SKM-1 (cell line): ENCODE data around the gene AGAP5.
"Not testable (repeated sequence)": the region's sequence is repeated elsewhere in the genome, so short reads cannot be mapped to it uniquely, and the experiment has no call there.

ENCODE experiments used
- DNase-seq: peaks from one replicate; lab custom pipeline; 2025; ENCODE audit not compliant: unreplicated experiment; lab: John Stamatoyannopoulos, UW

AGAP5 gene

DNA sequence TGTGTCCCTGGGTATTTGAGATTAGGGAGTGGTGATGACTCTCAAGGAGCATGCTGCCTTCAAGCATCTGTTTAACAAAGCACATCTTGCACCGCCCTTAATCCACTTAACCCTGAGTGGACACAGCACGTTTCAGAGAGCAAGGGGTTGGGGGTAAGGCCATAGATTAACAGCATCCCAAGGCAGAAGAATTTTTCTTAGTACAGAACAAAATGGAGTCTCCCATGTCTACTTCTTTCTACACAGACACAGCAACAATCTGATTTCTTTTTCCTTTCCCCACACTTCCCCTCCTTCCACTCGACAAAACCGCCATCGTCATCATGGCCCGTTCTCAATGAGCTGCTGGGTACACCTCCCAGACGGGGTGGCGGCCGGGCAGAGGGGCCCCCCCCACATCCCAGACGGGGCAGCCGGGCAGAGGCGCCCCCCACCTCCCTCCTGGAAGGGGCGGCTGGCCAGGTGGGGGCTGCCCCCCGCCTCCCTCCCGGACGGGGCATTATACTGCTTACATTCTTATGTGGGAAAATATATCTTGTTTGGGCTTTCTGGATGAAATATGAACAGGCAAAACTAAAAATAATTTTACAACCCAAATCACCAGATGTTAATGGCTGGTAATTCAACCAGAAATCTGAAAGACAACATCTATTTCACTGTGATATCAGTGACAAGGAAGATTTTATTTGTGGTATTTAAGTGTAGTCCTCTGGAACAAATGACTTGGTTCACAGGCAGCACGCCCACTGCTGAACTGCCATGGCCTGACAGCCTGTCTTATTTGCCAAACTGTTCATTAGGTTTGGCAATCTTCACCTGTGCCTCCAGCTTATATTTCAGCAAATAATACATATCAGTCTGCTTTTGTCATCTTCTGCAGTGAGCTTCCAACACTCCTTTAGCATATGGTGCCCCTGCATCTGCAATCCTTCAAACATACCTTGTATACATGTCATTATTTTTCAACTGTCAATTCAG is 17.6 kb upstream of the AGAP5 start:
- DNase-seq, result not testable (repeated sequence)

GRCh38 chr10:73714483-73714882 is 16.6 kb upstream of the AGAP5 start:
- DNase-seq, result not testable (repeated sequence)

DNA sequence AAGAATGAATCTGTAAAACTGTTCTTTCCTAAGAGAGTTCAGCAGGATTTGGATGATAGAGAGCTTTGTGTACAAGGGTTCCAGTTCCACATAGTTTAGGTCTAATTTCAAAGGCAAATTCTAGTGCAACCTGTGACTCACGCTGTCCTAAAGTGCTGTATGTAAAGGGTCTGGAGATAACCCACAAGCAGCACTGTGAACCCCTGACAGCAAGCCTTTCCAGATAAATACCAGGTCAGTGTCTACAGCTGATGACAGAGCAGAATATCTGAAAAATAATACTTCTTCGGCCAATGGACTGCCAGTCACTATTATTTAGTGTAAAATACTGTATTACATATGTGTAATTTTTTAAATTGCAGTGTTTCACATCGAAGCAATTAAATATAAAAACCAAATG is 16.0 kb upstream of the AGAP5 start:
- DNase-seq, result not testable (repeated sequence)

- not testable (repeated sequence) for DNase-seq
Measured at GRCh38 chr10:73711683-73712082, 13.8 kb upstream of the AGAP5 start.

GRCh38 chr10:73708122-73708521 is 10.2 kb upstream of the AGAP5 start:
- DNase-seq, result not testable (repeated sequence)

- not testable (repeated sequence) for DNase-seq
Measured at GRCh38 chr10:73707628-73708027, 9.7 kb upstream of the AGAP5 start.

DNA sequence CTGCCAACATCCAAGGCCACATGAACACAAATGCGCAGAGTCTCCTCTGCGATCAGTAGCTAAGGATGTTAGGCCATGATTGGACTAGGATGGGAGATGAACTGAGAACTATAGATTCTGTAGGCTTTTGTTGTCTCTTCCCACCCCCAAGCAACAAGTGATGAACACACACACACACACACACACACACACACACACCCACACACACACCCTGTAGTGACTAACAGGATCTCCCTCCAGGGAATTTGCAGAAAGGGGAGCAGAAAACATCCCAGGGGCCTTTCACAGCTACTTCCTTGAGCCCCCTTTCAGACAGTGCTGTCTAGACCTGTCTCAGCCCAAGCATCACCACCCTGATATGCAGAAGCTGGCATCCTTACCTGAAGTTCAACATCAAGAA is 8.6 kb upstream of the AGAP5 start:
- DNase-seq, result not testable (repeated sequence)

GRCh38 chr10:73705506-73706072 is 7.7 kb upstream of the AGAP5 start:
- not testable (repeated sequence) for DNase-seq

- DNase-seq, result not testable (repeated sequence)
Measured at GRCh38 chr10:73703924-73704323, 6.0 kb upstream of the AGAP5 start.

- DNase-seq, result not testable (repeated sequence)
Measured at GRCh38 chr10:73698819-73699218, 910 bp upstream of the AGAP5 start.

- DNase-seq, result not testable (repeated sequence)
Measured at GRCh38 chr10:73695302-73695701, 2.6 kb downstream of the AGAP5 start.

- DNase-seq, result not testable (repeated sequence)
Measured at GRCh38 chr10:73690755-73691154, 7.2 kb downstream of the AGAP5 start.

GRCh38 chr10:73689596-73689995 is 8.3 kb downstream of the AGAP5 start:
- not testable (repeated sequence) for DNase-seq

GRCh38 chr10:73687641-73688040 is 10.3 kb downstream of the AGAP5 start:
- DNase-seq, result not testable (repeated sequence)

DNA sequence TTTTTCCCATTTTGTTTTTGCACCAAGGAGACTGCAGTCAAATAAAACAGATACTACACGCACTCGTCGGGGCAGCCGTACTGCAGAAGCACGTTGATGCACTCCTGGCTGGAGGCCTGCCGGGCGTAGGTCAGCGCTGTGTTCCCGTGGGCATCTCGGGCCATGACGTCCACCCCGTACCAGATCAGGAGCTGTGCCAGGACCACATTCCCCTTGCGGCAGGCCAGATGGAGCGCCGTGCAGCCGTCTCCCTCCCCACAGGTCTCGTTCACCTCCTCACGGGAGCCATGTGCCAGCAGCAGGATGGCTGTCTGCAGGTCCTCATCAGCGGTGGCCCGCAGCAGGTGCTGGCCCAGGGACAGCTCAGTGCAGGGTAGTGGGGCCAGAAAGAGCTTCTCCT is 23.4 kb downstream of the AGAP5 start:
- DNase-seq, result not testable (repeated sequence)

DNA sequence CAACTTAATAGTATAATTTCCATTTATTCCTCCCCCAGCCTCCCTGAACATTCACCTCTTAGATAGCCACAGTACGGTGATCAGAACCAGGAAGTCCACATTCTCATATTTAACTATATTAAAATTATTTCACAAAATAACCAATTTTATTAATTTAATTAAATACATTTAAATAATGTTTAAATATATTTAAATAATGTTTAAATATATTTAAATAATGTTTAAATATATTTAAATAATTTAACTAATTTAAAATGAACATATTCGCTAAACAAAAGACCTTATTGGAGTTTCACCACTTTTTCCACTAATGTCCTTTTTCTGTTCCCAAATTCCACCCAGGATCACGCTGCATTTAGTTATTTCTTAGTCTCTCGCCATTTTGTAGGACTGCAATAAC is 29.5 kb downstream of the AGAP5 start:
- not testable (repeated sequence) for DNase-seq

- not testable (repeated sequence) for DNase-seq
Measured at GRCh38 chr10:73666153-73666809, 31.6 kb downstream of the AGAP5 start.

GRCh38 chr10:73665581-73665980 is 32.3 kb downstream of the AGAP5 start:
- not testable (repeated sequence) for DNase-seq

GRCh38 chr10:73664156-73665040 is 33.5 kb downstream of the AGAP5 start:
- not testable (repeated sequence) for DNase-seq

DNA sequence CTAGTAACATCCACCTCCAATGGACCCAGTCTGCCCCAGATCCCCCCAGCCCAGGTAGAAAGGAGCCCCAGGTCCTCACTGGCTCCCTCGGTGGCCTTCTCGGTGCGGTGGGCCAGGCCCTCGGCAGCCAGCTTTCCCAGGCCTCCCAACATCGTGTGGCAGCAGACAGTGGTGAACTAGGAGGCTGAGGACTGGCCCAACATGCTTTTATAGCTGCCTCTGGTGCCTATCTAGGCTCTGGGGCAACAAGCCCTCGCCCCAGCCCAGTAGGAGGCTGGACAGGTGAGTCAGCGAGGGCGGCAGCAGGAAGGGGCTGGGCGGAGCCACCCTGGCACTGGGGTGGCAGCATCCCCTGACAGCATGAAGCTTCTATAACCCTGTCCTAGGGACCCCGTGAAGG is 34.3 kb downstream of the AGAP5 start:
- not testable (repeated sequence) for DNase-seq
